GM20000 (cell line): Measurements from ENCODE around the gene KCNMA1.

Experiments
- DNase-seq: peaks from one replicate; pipeline ENCODE4 v3.0.0; 2012; ENCODE audit warnings: low spot score
- CTCF ChIP-seq: IDR thresholded peaks from 2 replicates; pipeline ENCODE4 v1.5.1; 2012; ENCODE audit warnings: mild to moderate bottlenecking, control low read depth; ENCODE audit errors: extremely low read depth, missing control alignments

The KCNMA1 gene

GRCh38 chr10:77361426-77361825 is 276.2 kb downstream of the KCNMA1 start:
- TF ChIP-seq CTCF, result no peak
- no peak for DNase-seq

- no peak for TF ChIP-seq CTCF
- no peak for DNase-seq
These were observed 276.8 kb downstream of the KCNMA1 start for GRCh38 chr10:77360835-77361234.

GRCh38 chr10:77359950-77360520 is 277.6 kb downstream of the KCNMA1 start:
- no peak for DNase-seq
- TF ChIP-seq CTCF, result no peak

GRCh38 chr10:77359287-77359691 is 278.3 kb downstream of the KCNMA1 start:
- TF ChIP-seq CTCF, result no peak
- DNase-seq, result no peak

- no peak for TF ChIP-seq CTCF
- no peak for DNase-seq
These were observed 279.0 kb downstream of the KCNMA1 start for GRCh38 chr10:77358656-77359055.

- no peak for DNase-seq
- no peak for TF ChIP-seq CTCF
These were observed 279.8 kb downstream of the KCNMA1 start for GRCh38 chr10:77357611-77358310.

- no peak for TF ChIP-seq CTCF
- no peak for DNase-seq
These were observed 280.4 kb downstream of the KCNMA1 start for GRCh38 chr10:77357185-77357584.
